Peyer's patch (tissue), 4 donors: ENCODE data around the gene ATAD5. TPM values are rescaled to one million over a fixed set of nuclear protein-coding genes. Genes with fewer than 3 reads are reported as not detected.
A peak's percentile ranks its signal among the peaks of the same experiment; 100 is the strongest.

Experiments used
- DNase-seq, 3 donors: peaks; one replicate each; pipeline ENCODE4 v3.0.0-alpha.2; 2017 to 2019
- H3K27ac ChIP-seq, 4 donors: fragments of 200-600 bp; sonication (generic); one replicate each; pipeline ENCODE4 v1.5.1; 2016 to 2019
- H3K27me3 ChIP-seq, 2 donors: fragments of 200-600 bp; sonication (generic); one replicate each; pipeline ENCODE4 v1.5.1; 2019
- H3K36me3 ChIP-seq, 3 donors: fragments of 200-600 bp; sonication (generic); one replicate each; pipeline ENCODE4 v1.5.1; 2016 to 2019
- H3K4me1 ChIP-seq, 4 donors: fragments of 200-600 bp; sonication (generic); one replicate each; pipeline ENCODE4 v1.5.1; 2016 to 2019
- H3K4me3 ChIP-seq, 4 donors: fragments of 200-600 bp; sonication (generic); 1 replicate in 3 of 4; 2 replicates in 1 of 4; pipeline ENCODE4 v1.5.1; 2016 to 2019; ENCODE audit warnings: mild to moderate bottlenecking in 1 of 4
- H3K9me3 ChIP-seq, 4 donors: fragments of 200-600 bp; sonication (generic); one replicate each; pipeline ENCODE4 v1.5.1; 2016 to 2019; ENCODE audit warnings: mild to moderate bottlenecking in 1 of 4
- POLR2A ChIP-seq, 2 donors: fragments of 450-650 bp; IDR thresholded peaks; one replicate each; pipeline ENCODE4 v1.5.1; 2017; ENCODE audit warnings: antibody characterized with exemption in 2 of 2, mild to moderate bottlenecking in 2 of 2, moderate library complexity in 2 of 2
- total RNA-seq, 4 donors: library from RNA; depleted of rRNA; stranded (reverse); fragments of >200 nt; gene quantifications; one replicate each; pipeline ENCODE4 v1.1.0, GENCODE V29; 2016
- TF ChIP-seq, protein P1 (sequence below), 6 experiments: fragments of 450-650 bp in 4 of 6; fragments of 200-600 bp in 2 of 6; sonication (generic) in 1 of 6; IDR thresholded peaks; one replicate each; pipeline ENCODE4 v1.5.1; 2017 to 2019; ENCODE audit warnings: antibody characterized with exemption in 6 of 6, mild to moderate bottlenecking in 3 of 6, moderate library complexity in 1 of 6

ATAD5 gene, protein sequence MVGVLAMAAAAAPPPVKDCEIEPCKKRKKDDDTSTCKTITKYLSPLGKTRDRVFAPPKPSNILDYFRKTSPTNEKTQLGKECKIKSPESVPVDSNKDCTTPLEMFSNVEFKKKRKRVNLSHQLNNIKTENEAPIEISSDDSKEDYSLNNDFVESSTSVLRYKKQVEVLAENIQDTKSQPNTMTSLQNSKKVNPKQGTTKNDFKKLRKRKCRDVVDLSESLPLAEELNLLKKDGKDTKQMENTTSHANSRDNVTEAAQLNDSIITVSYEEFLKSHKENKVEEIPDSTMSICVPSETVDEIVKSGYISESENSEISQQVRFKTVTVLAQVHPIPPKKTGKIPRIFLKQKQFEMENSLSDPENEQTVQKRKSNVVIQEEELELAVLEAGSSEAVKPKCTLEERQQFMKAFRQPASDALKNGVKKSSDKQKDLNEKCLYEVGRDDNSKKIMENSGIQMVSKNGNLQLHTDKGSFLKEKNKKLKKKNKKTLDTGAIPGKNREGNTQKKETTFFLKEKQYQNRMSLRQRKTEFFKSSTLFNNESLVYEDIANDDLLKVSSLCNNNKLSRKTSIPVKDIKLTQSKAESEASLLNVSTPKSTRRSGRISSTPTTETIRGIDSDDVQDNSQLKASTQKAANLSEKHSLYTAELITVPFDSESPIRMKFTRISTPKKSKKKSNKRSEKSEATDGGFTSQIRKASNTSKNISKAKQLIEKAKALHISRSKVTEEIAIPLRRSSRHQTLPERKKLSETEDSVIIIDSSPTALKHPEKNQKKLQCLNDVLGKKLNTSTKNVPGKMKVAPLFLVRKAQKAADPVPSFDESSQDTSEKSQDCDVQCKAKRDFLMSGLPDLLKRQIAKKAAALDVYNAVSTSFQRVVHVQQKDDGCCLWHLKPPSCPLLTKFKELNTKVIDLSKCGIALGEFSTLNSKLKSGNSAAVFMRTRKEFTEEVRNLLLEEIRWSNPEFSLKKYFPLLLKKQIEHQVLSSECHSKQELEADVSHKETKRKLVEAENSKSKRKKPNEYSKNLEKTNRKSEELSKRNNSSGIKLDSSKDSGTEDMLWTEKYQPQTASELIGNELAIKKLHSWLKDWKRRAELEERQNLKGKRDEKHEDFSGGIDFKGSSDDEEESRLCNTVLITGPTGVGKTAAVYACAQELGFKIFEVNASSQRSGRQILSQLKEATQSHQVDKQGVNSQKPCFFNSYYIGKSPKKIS (N-terminal part only)
- total RNA-seq = 10 to 100 TPM in 1 of 4 donors, 1 to 10 TPM in 3; 2.3 to 14.0 (median 2.6) TPM

DNA sequence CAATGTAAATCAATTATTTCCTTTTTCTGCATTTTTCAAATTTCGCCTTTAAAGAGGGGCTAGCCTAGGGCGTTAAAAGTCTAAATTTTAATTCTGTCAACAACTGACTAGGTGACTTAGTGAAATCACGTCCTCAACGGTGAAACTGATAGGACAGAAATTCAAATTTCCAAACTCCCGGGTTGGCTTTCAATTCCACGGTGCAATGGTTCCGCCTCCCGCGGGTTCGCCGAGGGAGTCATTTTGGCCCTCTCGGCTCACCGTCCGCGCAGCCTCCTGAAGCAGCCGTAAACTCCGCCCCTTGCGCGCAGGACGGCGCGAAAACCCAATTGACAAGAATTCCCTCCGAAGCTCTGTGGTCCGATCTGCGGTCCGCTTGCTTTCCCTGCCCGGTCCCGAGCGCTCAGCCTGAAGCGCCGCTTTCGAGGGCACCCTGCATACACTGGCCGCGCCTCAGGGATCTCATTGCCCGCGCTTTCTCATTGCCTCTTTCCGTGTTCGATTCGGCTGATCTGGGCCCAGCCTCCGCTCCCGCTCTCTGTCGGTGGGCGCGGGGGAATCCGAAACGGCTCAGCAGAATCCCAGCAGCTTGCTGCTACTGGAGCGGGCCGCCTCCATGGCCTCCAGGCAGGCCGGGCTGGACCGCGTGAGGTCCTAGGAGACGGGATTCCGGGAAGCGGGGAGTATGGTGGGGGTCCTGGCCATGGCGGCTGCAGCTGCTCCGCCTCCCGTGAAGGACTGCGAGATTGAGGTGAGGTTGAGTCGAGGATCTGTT is at the start of gene ATAD5:
Gene ATAD5 (plus strand): TSS at position 304 of the 775 bp plus-strand sequence. CDS start 382 bp downstream, at position 686.
- Histone ChIP-seq H3K27ac (peak within 1 kb of the TSS in 3 of 4 donors; percentile 29 to 58 (median 41)), H3K9me3 (no peaks in the 10 kb centered on the region), H3K4me3 (peak within 1 kb of the TSS; percentile 64 to 82 (median 78)), H3K36me3 (no peaks in the 10 kb centered on the region), H3K27me3 (no peaks in the 10 kb centered on the region), H3K4me1 (peaks cover 0 to 13% (median 3%) of the 10 kb centered on the region in 4 donors)
- peak; percentile 92 to 97 (median 92) for DNase-seq
- TF ChIP-seq, protein P1, sequence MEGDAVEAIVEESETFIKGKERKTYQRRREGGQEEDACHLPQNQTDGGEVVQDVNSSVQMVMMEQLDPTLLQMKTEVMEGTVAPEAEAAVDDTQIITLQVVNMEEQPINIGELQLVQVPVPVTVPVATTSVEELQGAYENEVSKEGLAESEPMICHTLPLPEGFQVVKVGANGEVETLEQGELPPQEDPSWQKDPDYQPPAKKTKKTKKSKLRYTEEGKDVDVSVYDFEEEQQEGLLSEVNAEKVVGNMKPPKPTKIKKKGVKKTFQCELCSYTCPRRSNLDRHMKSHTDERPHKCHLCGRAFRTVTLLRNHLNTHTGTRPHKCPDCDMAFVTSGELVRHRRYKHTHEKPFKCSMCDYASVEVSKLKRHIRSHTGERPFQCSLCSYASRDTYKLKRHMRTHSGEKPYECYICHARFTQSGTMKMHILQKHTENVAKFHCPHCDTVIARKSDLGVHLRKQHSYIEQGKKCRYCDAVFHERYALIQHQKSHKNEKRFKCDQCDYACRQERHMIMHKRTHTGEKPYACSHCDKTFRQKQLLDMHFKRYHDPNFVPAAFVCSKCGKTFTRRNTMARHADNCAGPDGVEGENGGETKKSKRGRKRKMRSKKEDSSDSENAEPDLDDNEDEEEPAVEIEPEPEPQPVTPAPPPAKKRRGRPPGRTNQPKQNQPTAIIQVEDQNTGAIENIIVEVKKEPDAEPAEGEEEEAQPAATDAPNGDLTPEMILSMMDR (IDR thresholded peaks at IDR 0.05) = no peak
- TF ChIP-seq POLR2A (IDR thresholded peaks at IDR 0.05) = no peak

DNA sequence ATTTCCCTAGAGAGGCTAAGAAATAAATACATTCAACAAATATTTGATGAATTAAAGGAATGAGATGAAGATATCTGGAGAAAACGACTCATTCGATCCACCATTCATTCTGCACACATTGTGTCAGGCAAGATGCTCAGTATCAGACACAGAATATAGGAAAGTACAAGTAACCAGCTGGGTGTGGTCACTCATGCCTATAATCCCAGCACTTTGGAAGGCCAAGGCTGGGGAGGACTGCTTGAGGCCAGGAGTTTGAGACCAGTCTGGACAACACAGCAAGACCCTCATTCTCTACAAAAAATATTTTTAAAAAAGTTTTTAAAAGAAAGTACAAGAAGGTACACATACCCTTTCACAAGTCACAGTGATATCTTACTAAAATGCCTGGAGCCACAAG is 49.6 kb upstream of the ATAD5 start:
- TF ChIP-seq POLR2A (IDR thresholded peaks at IDR 0.05) = no peak
- TF ChIP-seq, protein P1 (IDR thresholded peaks at IDR 0.05) = no peak
- H3K27ac ChIP-seq = no peak overlapping the region
- H3K36me3 ChIP-seq = peaks cover 0 to 71% (median 0%) of the 10 kb centered on the region in 3 donors
- H3K4me3 ChIP-seq = no peak overlapping the region
- H3K4me1 ChIP-seq = no peaks in the 10 kb centered on the region
- H3K9me3 ChIP-seq = no peaks in the 10 kb centered on the region
- DNase-seq = no peak
- H3K27me3 ChIP-seq = no peaks in the 10 kb centered on the region

DNA sequence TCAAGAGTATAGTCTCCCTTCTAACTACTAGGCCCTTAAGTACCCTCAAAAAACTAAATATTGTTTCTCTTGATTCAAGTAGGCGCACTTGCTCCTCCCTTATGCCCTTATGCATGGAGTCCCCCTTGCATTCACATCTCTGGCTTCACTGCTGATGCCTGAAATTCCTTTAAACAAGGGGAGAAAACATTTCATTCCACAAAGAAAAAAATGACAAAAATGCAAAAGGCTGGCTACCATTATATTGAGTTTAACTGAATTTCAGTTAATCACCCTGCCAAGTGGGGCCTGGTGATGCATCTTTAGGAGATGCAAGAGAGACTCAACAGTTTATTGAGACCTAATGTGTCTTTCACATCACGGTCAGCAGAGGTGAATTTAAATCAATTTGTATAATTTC is 42.8 kb upstream of the ATAD5 start:
- Histone ChIP-seq H3K9me3 (no peaks in the 10 kb centered on the region), H3K27me3 (no peaks in the 10 kb centered on the region), H3K27ac (no peak overlapping the region), H3K4me1 (no peaks in the 10 kb centered on the region), H3K36me3 (peaks cover 0 to 79% (median 0%) of the 10 kb centered on the region in 3 donors), H3K4me3 (no peak overlapping the region)
- no peak for DNase-seq
- no peak for TF ChIP-seq POLR2A (IDR thresholded peaks at IDR 0.05)
- TF ChIP-seq, protein P1 (IDR thresholded peaks at IDR 0.05) = no peak

DNA sequence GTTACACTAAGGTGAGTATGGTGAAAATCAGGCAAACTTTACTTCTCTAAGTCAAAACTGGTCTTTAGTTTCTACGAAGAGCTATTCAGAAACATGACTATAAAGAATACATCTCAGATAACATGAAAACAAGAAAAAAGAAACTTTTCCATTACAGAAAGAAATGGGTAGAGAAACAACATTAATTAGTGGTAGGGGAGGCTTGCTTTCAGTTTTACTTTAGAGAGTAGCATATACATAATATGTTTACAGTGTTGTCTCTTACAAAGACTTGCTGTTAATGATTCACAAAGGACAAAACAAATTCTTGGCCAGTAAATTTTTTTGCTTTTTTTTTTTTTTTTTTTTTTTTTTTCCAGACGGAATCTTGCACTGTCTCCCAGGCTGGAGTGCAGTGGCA is 41.5 kb upstream of the ATAD5 start:
- no peaks in the 10 kb centered on the region for H3K27me3 ChIP-seq
- TF ChIP-seq POLR2A (IDR thresholded peaks at IDR 0.05) = no peak
- TF ChIP-seq, protein P1 (IDR thresholded peaks at IDR 0.05) = no peak
- H3K4me1 ChIP-seq = no peaks in the 10 kb centered on the region
- H3K27ac ChIP-seq = no peak overlapping the region
- H3K9me3 ChIP-seq = no peaks in the 10 kb centered on the region
- peaks cover 0 to 79% (median 0%) of the 10 kb centered on the region in 3 donors for H3K36me3 ChIP-seq
- no peak for DNase-seq
- no peak overlapping the region for H3K4me3 ChIP-seq
